Natural killer cell (primary cell): ENCODE data around the gene APIP. TPM values are rescaled to one million over a fixed set of nuclear protein-coding genes. Genes with fewer than 3 reads are reported as not detected.

Experiments
- ATAC-seq, 3 donors: fragments of 150-1000 bp in 2 of 3; fragments of 200-7000 bp in 1 of 3; cut with Tn5 transposase; 1 replicate in 1 of 3; 2 replicates in 2 of 3; pipeline ENCODE4 v1.10.0; 2021; ENCODE audit warnings: mild to moderate bottlenecking in 2 of 3, moderate library complexity in 2 of 3
- DNase-seq, 2 donors: peaks; one replicate each; pipeline versions ENCODE4 v3.0.0 to v3.0.0-alpha.2; 2013 to 2021; ENCODE audit warnings: mixed read lengths in 1 of 2
- H3K27ac ChIP-seq: one replicate; pipeline ENCODE4 v1.5.1; 2013; ENCODE audit warnings: mild to moderate bottlenecking, low read length
- H3K27me3 ChIP-seq: one replicate; pipeline ENCODE4 v1.6.1; 2013; ENCODE audit warnings: low read length; ENCODE audit not compliant: control insufficient read depth, insufficient read depth
- H3K36me3 ChIP-seq: one replicate; pipeline ENCODE4 v1.6.1; 2013; ENCODE audit warnings: low read length; ENCODE audit not compliant: control insufficient read depth, insufficient read depth
- H3K4me1 ChIP-seq: one replicate; pipeline ENCODE4 v1.6.1; 2013; ENCODE audit warnings: low read length; ENCODE audit not compliant: control insufficient read depth, insufficient read depth
- H3K4me3 ChIP-seq: one replicate; pipeline ENCODE4 v1.5.1; 2013; ENCODE audit warnings: low read length
- H3K9me3 ChIP-seq: one replicate; pipeline ENCODE4 v1.6.1; 2013; ENCODE audit warnings: low read length; ENCODE audit not compliant: control insufficient read depth, insufficient read depth
- H3K27ac Mint-ChIP-seq, 2 donors: one replicate each; pipeline ENCODE4 v1.8.0; 2022; ENCODE audit warnings: mild to moderate bottlenecking in 2 of 2, mixed read lengths in 2 of 2, moderate library complexity in 1 of 2
- H3K27me3 Mint-ChIP-seq, 2 donors: one replicate each; pipeline ENCODE4 v1.8.0; 2022; ENCODE audit warnings: low read depth in 2 of 2, mixed read lengths in 2 of 2
- H3K36me3 Mint-ChIP-seq: one replicate; pipeline ENCODE4 v1.8.0; 2022; ENCODE audit warnings: mixed read lengths
- H3K4me1 Mint-ChIP-seq, 2 donors: one replicate each; pipeline ENCODE4 v1.8.0; 2022; ENCODE audit warnings: mixed read lengths in 2 of 2
- H3K4me3 Mint-ChIP-seq: one replicate; pipeline ENCODE4 v1.8.0; 2022; ENCODE audit warnings: mild to moderate bottlenecking, moderate library complexity, mixed read lengths
- H3K9me3 Mint-ChIP-seq, 2 donors: one replicate each; pipeline ENCODE4 v1.8.0; 2022; ENCODE audit warnings: mixed read lengths in 2 of 2
- CTCF ChIP-seq: fragments of 200-600 bp; IDR thresholded peaks from one replicate; pipeline ENCODE4 v1.8.0; 2022; ENCODE audit warnings: antibody characterized with exemption
- WGBS: methylation state at CpG from one replicate; pipeline ENCODE4 v1.1.7; 2013; ENCODE audit warnings: missing lambda C conversion rate; ENCODE audit not compliant: insufficient coverage; 5-methylcytosine and 5-hydroxymethylcytosine counted together
- intact Hi-C: fragments of 100-400 bp; cut with micrococcal nuclease; formaldehyde crosslinking; loops from one replicate; pipeline ENCODE4 v1.14.2; 2022
- total RNA-seq, 4 donors: library from RNA; stranded (reverse); fragments of 120-200 nt in 1 of 4; gene quantifications; one replicate each; pipeline versions ENCODE4 v1.2.3 to v1.2.4, GENCODE V29; 2013 to 2022

Gene APIP
- total RNA-seq, 3 donors from 2014 or later (not counting 1 experiment from before 2014, with no cell fraction given), result 6.6 to 9.4 (median 8.1) TPM

- no peaks in the 10 kb centered on the region for H3K36me3 Mint-ChIP-seq
- WGBS, result 88% methylated on average over 4 of the region's 4 CpGs
Measured at GRCh38 chr11:34836958-34837856, 79.0 kb downstream of the APIP start.

GRCh38 chr11:34833602-34834001, 82.6 kb downstream of the APIP start:
- Mint-ChIP-seq H3K4me1 (no peaks in the 10 kb centered on the region), H3K27me3 (peaks cover 14 to 16% of the 10 kb centered on the region in 2 donors), H3K4me3 (no peak overlapping the region), H3K36me3 (no peaks in the 10 kb centered on the region), H3K27ac (no peak overlapping the region), H3K9me3 (no peaks in the 10 kb centered on the region)
- TF ChIP-seq CTCF, result no peak
- H3K4me3 ChIP-seq, result no peak overlapping the region
- intact Hi-C loops, result no loop called here
- DNase-seq (no peak), ATAC-seq (no peak)
- no peaks in the 10 kb centered on the region for H3K27me3 ChIP-seq
- H3K27ac ChIP-seq, result no peak overlapping the region
- H3K36me3 ChIP-seq, result no peaks in the 10 kb centered on the region
- H3K4me1 ChIP-seq, result no peaks in the 10 kb centered on the region
- H3K9me3 ChIP-seq, result no peaks in the 10 kb centered on the region

More at GRCh38 chr11:34836958-34837856, 79.0 kb downstream of the APIP start:
- H3K27ac ChIP-seq, result no peak overlapping the region
- no peak overlapping the region for H3K4me3 ChIP-seq
- Mint-ChIP-seq H3K4me3 (no peak overlapping the region), H3K27me3 (peaks cover 17 to 31% of the 10 kb centered on the region in 2 donors), H3K4me1 (no peaks in the 10 kb centered on the region), H3K27ac (no peak overlapping the region), H3K9me3 (no peaks in the 10 kb centered on the region)
- DNase-seq (no peak), ATAC-seq (no peak)
- no peaks in the 10 kb centered on the region for H3K27me3 ChIP-seq
- TF ChIP-seq CTCF, result no peak
- no peaks in the 10 kb centered on the region for H3K36me3 ChIP-seq
- H3K4me1 ChIP-seq, result no peaks in the 10 kb centered on the region
- H3K9me3 ChIP-seq, result no peaks in the 10 kb centered on the region
- intact Hi-C loops, result no loop called here

Other genes starting within 250 kb of the APIP start
- 10 to 100 TPM; 18.3 to 27.1 (median 20.9) TPM for gene PDHX, start 239 bp upstream of the APIP start, total RNA-seq
- gene CD44, start 222.8 kb upstream of the APIP start, total RNA-seq, result 100 to 1,000 TPM; 354 to 638 (median 490) TPM